ENCODE data around the gene KRT72. TPM values are rescaled to one million over a fixed set of nuclear protein-coding genes. Genes with fewer than 3 reads are reported as not detected.

KRT72 gene
- total RNA-seq, 5 donors from 2014 or later (not counting 1 experiment from before 2014, with no cell fraction given): 10.1 to 52.7 (median 28.7) TPM

DNA sequence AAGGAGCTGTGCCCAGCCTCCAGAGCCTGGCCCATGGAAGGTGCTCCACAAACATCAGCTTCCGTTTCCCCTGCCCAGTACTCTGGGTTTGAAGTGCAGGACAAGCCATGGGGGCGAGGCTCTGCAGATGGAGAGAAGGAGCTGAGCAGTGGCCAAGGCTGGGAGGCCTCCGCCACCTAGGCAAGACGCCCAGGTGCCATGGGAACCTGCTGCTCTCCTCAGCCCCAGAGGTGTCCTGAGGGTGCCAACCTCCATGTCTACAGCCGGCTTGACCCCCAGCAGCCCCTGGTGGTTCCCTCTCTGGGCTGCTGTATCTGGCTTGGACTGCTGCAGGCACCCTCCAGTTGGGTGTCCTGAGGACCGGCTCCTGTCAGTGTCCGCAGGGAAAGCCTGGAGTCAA is 60.7 kb downstream of the KRT72 start:
- peaks cover 0 to 3% (median 0%) of the 10 kb centered on the region in 3 donors for H3K4me1 Mint-ChIP-seq
- ATAC-seq (replicated peaks in 1 of 4): no peak
- no peak overlapping the region for H3K27ac ChIP-seq (ENCODE audit: low read length)
- peaks cover 0 to 7% of the 10 kb centered on the region in 2 experiments for H3K4me1 ChIP-seq (ENCODE audit: control insufficient read depth in 1 of 2, extremely low read depth in 1 of 2, insufficient read depth in 2 of 2, low read length in 2 of 2)
- no peaks in the 10 kb centered on the region for H3K9me3 Mint-ChIP-seq
- no peak overlapping the region for H3K4me3 ChIP-seq (ENCODE audit: control insufficient read depth in 1 of 2, extremely low read depth in 1 of 2, low read length in 1 of 2)
- H3K27me3 ChIP-seq (replicated peaks in 1 of 2; ENCODE audit: control insufficient read depth in 2 of 2, extremely low read depth in 1 of 2, insufficient read depth in 2 of 2, low read length in 1 of 2): peaks cover 0 to 32% of the 10 kb centered on the region in 2 experiments
- POLR2A ChIA-PET: no interaction called here
- H3K36me3 Mint-ChIP-seq: no peaks in the 10 kb centered on the region
- 77% methylated on average over 6 of the region's 7 CpGs for WGBS (ENCODE audit: insufficient coverage)
- DNase-seq: no peak
- no peaks in the 10 kb centered on the region for H3K9me3 ChIP-seq
- CTCF ChIA-PET: no interaction called here
- H3K27me3 Mint-ChIP-seq: peaks cover 0 to 5% of the 10 kb centered on the region in 2 donors
- H3K4me3 Mint-ChIP-seq: no peak overlapping the region
- no peak overlapping the region for H3K27ac Mint-ChIP-seq
- no peaks in the 10 kb centered on the region for H3K36me3 ChIP-seq (ENCODE audit: control insufficient read depth in 2 of 2, extremely low read depth in 1 of 2, insufficient read depth in 1 of 2, low read length in 1 of 2)

DNA sequence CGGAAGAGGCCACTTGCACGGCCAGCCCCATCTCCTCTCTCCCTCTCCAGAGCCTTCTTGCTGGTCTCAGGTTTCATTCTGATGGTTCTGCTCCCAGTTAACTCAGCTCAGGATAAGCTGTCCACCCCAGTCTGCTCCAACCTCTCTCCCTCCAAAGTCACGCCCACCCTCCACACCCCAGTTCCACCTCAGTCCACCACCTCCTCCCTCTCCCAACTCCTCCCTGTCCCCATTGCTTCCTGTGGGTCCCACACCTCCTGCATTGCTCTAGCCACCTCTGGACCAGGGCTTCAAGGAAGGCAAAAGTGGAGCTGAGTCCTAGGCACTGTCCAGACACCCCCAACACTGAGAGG is 61.5 kb downstream of the KRT72 start:
- H3K4me1 Mint-ChIP-seq: peaks cover 0 to 3% (median 0%) of the 10 kb centered on the region in 3 donors
- H3K36me3 Mint-ChIP-seq: no peaks in the 10 kb centered on the region
- no peaks in the 10 kb centered on the region for H3K9me3 Mint-ChIP-seq
- no peak for DNase-seq
- ChIA-PET POLR2A (no interaction called here), CTCF (no interaction called here)
- Histone ChIP-seq H3K9me3 (no peaks in the 10 kb centered on the region), H3K27me3 (replicated peaks in 1 of 2; ENCODE audit: control insufficient read depth in 2 of 2, extremely low read depth in 1 of 2, insufficient read depth in 2 of 2, low read length in 1 of 2) (peaks cover 0 to 32% of the 10 kb centered on the region in 2 experiments), H3K4me1 (ENCODE audit: control insufficient read depth in 1 of 2, extremely low read depth in 1 of 2, insufficient read depth in 2 of 2, low read length in 2 of 2) (peaks cover 0 to 7% of the 10 kb centered on the region in 2 experiments), H3K4me3 (ENCODE audit: control insufficient read depth in 1 of 2, extremely low read depth in 1 of 2, low read length in 1 of 2) (no peak overlapping the region), H3K36me3 (ENCODE audit: control insufficient read depth in 2 of 2, extremely low read depth in 1 of 2, insufficient read depth in 1 of 2, low read length in 1 of 2) (no peaks in the 10 kb centered on the region), H3K27ac (ENCODE audit: low read length) (no peak overlapping the region)
- no peak overlapping the region for H3K4me3 Mint-ChIP-seq
- no peak overlapping the region for H3K27ac Mint-ChIP-seq
- H3K27me3 Mint-ChIP-seq: peaks cover 0 to 3% of the 10 kb centered on the region in 2 donors
- ATAC-seq (replicated peaks in 1 of 4): no peak
- WGBS (ENCODE audit: insufficient coverage): 81% methylated on average over 3 of the region's 3 CpGs

DNA sequence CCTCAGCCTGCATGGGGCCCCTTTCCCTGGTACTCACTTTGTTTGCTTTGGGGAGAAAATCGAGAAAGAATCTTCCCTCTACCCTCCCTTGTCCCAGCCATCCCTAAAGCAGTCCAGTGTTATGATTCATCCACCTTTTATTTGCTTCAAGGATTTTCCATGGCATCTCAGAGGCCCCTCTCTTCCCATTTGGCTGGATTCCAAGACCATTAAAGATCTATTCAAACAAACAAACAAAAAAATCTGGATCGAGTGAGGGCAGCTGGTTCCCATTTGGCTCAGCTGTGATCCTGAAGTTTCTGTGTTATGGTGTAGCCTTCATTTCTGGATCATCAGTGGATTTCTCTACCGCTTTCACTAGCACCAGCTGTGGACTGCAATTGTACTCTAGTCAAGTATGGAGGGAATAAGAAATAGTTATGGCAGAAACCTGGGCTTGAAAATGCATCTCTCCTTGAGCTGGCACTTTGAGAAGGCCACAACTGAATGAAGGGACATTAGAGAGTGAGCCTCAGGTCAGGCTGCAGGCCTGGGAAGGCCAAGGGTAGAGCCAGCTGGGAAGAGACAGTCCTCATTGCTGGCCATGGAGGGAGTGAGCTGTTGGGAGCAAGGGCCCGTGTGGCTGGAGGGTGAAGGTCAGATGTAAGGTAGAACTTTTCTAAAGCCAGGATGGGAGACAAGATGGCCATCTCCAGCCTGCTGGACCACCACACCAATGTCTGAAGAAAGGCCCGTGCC is 62.0 kb downstream of the KRT72 start:
- CTCF ChIA-PET: no interaction called here
- POLR2A ChIA-PET: no interaction called here

DNA sequence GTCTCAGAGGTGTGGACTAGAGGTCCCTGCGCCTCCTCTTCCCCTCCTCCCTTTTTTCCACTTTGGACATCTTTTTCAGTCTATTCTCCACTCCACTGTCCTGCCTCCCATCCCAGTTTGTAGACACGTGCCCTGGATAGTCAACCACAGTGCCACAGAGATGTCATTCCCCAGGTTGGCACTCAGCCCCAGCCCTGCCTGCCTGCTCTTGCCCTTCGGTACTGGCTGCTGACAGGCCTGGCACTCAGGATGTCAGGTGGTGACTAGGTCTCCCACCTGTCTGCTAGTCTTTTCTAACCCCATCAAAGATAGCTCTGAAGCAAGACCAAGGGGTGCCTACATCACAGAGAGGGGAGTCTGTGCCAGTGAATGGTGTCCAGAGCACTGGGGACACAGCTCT is 64.2 kb downstream of the KRT72 start:
- Mint-ChIP-seq H3K4me3 (no peak overlapping the region), H3K27me3 (peaks cover 0 to 3% of the 10 kb centered on the region in 2 donors), H3K9me3 (no peaks in the 10 kb centered on the region), H3K27ac (no peak overlapping the region), H3K36me3 (no peaks in the 10 kb centered on the region), H3K4me1 (no peaks in the 10 kb centered on the region)
- Histone ChIP-seq H3K9me3 (no peaks in the 10 kb centered on the region), H3K27me3 (replicated peaks in 1 of 2; ENCODE audit: control insufficient read depth in 2 of 2, extremely low read depth in 1 of 2, insufficient read depth in 2 of 2, low read length in 1 of 2) (peaks cover 0 to 26% of the 10 kb centered on the region in 2 experiments), H3K4me3 (ENCODE audit: control insufficient read depth in 1 of 2, extremely low read depth in 1 of 2, low read length in 1 of 2) (no peak overlapping the region), H3K36me3 (ENCODE audit: control insufficient read depth in 2 of 2, extremely low read depth in 1 of 2, insufficient read depth in 1 of 2, low read length in 1 of 2) (no peaks in the 10 kb centered on the region), H3K27ac (ENCODE audit: low read length) (no peak overlapping the region), H3K4me1 (ENCODE audit: control insufficient read depth in 1 of 2, extremely low read depth in 1 of 2, insufficient read depth in 2 of 2, low read length in 2 of 2) (no peaks in the 10 kb centered on the region)
- ATAC-seq (replicated peaks in 1 of 4) (no peak), DNase-seq (no peak)
- WGBS (ENCODE audit: insufficient coverage): 59% methylated on average over 2 of the region's 3 CpGs
- ChIA-PET POLR2A (no interaction called here), CTCF (no interaction called here)

More for the DNA sequence above, 62.0 kb downstream of the KRT72 start:
- ATAC-seq (replicated peaks in 1 of 4) (no peak), DNase-seq (no peak)
- Histone ChIP-seq H3K27me3 (replicated peaks in 1 of 2; ENCODE audit: control insufficient read depth in 2 of 2, extremely low read depth in 1 of 2, insufficient read depth in 2 of 2, low read length in 1 of 2) (peaks cover 0 to 29% of the 10 kb centered on the region in 2 experiments), H3K4me3 (ENCODE audit: control insufficient read depth in 1 of 2, extremely low read depth in 1 of 2, low read length in 1 of 2) (no peak overlapping the region), H3K27ac (ENCODE audit: low read length) (no peak overlapping the region), H3K36me3 (ENCODE audit: control insufficient read depth in 2 of 2, extremely low read depth in 1 of 2, insufficient read depth in 1 of 2, low read length in 1 of 2) (no peaks in the 10 kb centered on the region), H3K9me3 (no peaks in the 10 kb centered on the region), H3K4me1 (ENCODE audit: control insufficient read depth in 1 of 2, extremely low read depth in 1 of 2, insufficient read depth in 2 of 2, low read length in 2 of 2) (peaks cover 0 to 7% of the 10 kb centered on the region in 2 experiments)
- Mint-ChIP-seq H3K4me3 (no peak overlapping the region), H3K27ac (no peak overlapping the region), H3K4me1 (peaks cover 0 to 3% (median 0%) of the 10 kb centered on the region in 3 donors), H3K9me3 (no peaks in the 10 kb centered on the region), H3K36me3 (no peaks in the 10 kb centered on the region), H3K27me3 (peaks cover 0 to 3% of the 10 kb centered on the region in 2 donors)
- WGBS (ENCODE audit: insufficient coverage): 72% methylated on average over 4 of the region's 5 CpGs

Other genes with a start within 250 kb of the KRT72 start
- gene KRT85, start 234.0 kb downstream of the KRT72 start, total RNA-seq: not detected
- gene KRT84, start 215.8 kb downstream of the KRT72 start, total RNA-seq: not detected
- not detected for gene KRT82, start 195.1 kb downstream of the KRT72 start, total RNA-seq
- gene KRT75, start 167.1 kb downstream of the KRT72 start, total RNA-seq: not detected
- gene KRT6B, start 149.3 kb downstream of the KRT72 start, total RNA-seq: not detected
- not detected for gene KRT6C, start 127.7 kb downstream of the KRT72 start, total RNA-seq
- not detected for gene KRT6A, start 108.2 kb downstream of the KRT72 start, total RNA-seq
- gene KRT5, start 81.1 kb downstream of the KRT72 start, total RNA-seq: not detected
- gene KRT71, start 48.3 kb downstream of the KRT72 start, total RNA-seq: not detected
- under 1 TPM in 4 of 5 donors, not detected in 1; 0.20 to 0.79 (median 0.45) TPM for gene KRT74, start 27.6 kb downstream of the KRT72 start, total RNA-seq
- gene KRT73, start 17.1 kb upstream of the KRT72 start, total RNA-seq: 10 to 100 TPM in 3 of 5 donors, 1 to 10 TPM in 2; 6.8 to 37.9 (median 21.9) TPM
- gene KRT2, start 50.7 kb upstream of the KRT72 start, total RNA-seq: 1 to 10 TPM in 2 of 5 donors, under 1 TPM in 3; 0.13 to 2.6 (median 0.82) TPM
- 10 to 100 TPM in 2 of 5 donors, 1 to 10 TPM in 2, under 1 TPM in 1; 0.19 to 57.7 (median 10.0) TPM for gene KRT1, start 78.9 kb upstream of the KRT72 start, total RNA-seq
- gene KRT77, start 102.1 kb upstream of the KRT72 start, total RNA-seq: not detected
- gene KRT76, start 175.9 kb upstream of the KRT72 start, total RNA-seq: not detected
- gene KRT3, start 194.7 kb upstream of the KRT72 start, total RNA-seq: not detected
- gene KRT4, start 212.7 kb upstream of the KRT72 start, total RNA-seq: not detected
- under 1 TPM in 1 of 5 donors, not detected in 4; 0.28 TPM for gene KRT79, start 232.8 kb upstream of the KRT72 start, total RNA-seq
- gene KRT78, start 247.5 kb upstream of the KRT72 start, total RNA-seq: not detected